ENCODE results near the gene PRORP. TPM values are rescaled to one million over a fixed set of nuclear protein-coding genes. Genes with fewer than 3 reads are reported as not detected.
A peak's percentile ranks its signal among the peaks of the same experiment; 100 is the strongest.

Gene PRORP
- total RNA-seq, 1 experiment from 2014 or later: 30.5 TPM

DNA sequence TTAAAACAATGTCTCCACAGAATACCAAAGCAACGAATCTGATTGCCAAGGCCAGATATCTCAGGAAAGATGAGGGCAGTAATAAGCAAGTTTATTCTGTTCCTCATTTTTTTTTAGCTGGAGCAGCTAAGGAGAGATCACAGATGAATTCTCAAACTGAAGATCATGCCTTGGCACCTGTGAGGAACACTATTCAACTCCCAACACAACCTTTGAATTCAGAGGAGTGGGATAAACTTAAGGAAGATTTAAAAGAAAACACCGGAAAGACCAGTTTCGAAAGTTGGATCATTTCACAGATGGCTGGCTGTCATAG lies 994 bp downstream of the PRORP start:
- CTCF ChIA-PET: interaction anchor here (0.5 to 1.5 kb wide), 8 partner anchors 21 to 322 kb away, joined by 3 to 6 read pairs (median 4); no protein-coding TSS in a partner anchor
- intact Hi-C loops (cut with micrococcal nuclease): loop anchor here (2.0 kb wide), 1 partner anchor 169 kb away; the partner anchor contains the start of gene PSMA6
- TF ChIP-seq, protein P1, sequence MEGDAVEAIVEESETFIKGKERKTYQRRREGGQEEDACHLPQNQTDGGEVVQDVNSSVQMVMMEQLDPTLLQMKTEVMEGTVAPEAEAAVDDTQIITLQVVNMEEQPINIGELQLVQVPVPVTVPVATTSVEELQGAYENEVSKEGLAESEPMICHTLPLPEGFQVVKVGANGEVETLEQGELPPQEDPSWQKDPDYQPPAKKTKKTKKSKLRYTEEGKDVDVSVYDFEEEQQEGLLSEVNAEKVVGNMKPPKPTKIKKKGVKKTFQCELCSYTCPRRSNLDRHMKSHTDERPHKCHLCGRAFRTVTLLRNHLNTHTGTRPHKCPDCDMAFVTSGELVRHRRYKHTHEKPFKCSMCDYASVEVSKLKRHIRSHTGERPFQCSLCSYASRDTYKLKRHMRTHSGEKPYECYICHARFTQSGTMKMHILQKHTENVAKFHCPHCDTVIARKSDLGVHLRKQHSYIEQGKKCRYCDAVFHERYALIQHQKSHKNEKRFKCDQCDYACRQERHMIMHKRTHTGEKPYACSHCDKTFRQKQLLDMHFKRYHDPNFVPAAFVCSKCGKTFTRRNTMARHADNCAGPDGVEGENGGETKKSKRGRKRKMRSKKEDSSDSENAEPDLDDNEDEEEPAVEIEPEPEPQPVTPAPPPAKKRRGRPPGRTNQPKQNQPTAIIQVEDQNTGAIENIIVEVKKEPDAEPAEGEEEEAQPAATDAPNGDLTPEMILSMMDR (IDR thresholded peaks at IDR 0.05; ENCODE audit: unreplicated experiment): no peak
- H3K27ac Mint-ChIP-seq (ENCODE audit: low read depth, unreplicated experiment): peak overlapping the region; percentile 100
- POLR2A ChIA-PET: interaction anchor here (0.8 to 5.0 kb wide), 19 partner anchors 10 to 281 kb away, joined by 3 to 85 read pairs (median 5); partner anchors contain the start of genes BAZ1A, FAM177A1, NFKBIA and PSMA6
- H3K9me3 Mint-ChIP-seq (ENCODE audit: unreplicated experiment): no peaks in the 10 kb centered on the region
- BruUV-seq (replicated peaks): no TSS peak
- peaks cover 19% of the 10 kb centered on the region for H3K36me3 Mint-ChIP-seq (ENCODE audit: insufficient read depth, unreplicated experiment)
- H3K4me3 Mint-ChIP-seq (ENCODE audit: unreplicated experiment): peak overlapping the region; percentile 98
- no peaks in the 10 kb centered on the region for H3K27me3 Mint-ChIP-seq (ENCODE audit: insufficient read depth, unreplicated experiment)
- peaks cover 29% of the 10 kb centered on the region for H3K4me1 Mint-ChIP-seq (ENCODE audit: insufficient read depth, unreplicated experiment)
- peak; percentile 9 for DNase-seq (ENCODE audit: unreplicated experiment)

- Mint-ChIP-seq H3K9me3 (ENCODE audit: unreplicated experiment) (no peaks in the 10 kb centered on the region), H3K27me3 (ENCODE audit: insufficient read depth, unreplicated experiment) (no peaks in the 10 kb centered on the region), H3K4me3 (ENCODE audit: unreplicated experiment) (peak overlapping the region; percentile 98), H3K27ac (ENCODE audit: low read depth, unreplicated experiment) (peak overlapping the region; percentile 100), H3K4me1 (ENCODE audit: insufficient read depth, unreplicated experiment) (peaks cover 29% of the 10 kb centered on the region), H3K36me3 (ENCODE audit: insufficient read depth, unreplicated experiment) (peaks cover 27% of the 10 kb centered on the region)
- BruUV-seq (replicated peaks): no TSS peak
- TF ChIP-seq, protein P1 (IDR thresholded peaks at IDR 0.05; ENCODE audit: unreplicated experiment): no peak
- no peak for DNase-seq (ENCODE audit: unreplicated experiment)
- intact Hi-C loops (cut with micrococcal nuclease): no loop called here
- CTCF ChIA-PET: interaction anchor here (0.6 to 1.5 kb wide), 8 partner anchors 25 to 298 kb away, joined by 3 to 4 read pairs (median 3); no protein-coding TSS in a partner anchor
- POLR2A ChIA-PET: interaction anchor here (0.7 to 5.0 kb wide), 16 partner anchors 11 to 280 kb away, joined by 3 to 85 read pairs (median 5); partner anchors contain the start of genes BAZ1A, FAM177A1, NFKBIA and PSMA6
Measured at GRCh38 chr14:35124127-35124526, 1.8 kb downstream of the PRORP start.

GRCh38 chr14:35133542-35134328 lies 11.4 kb downstream of the PRORP start:
- peak overlapping the region; percentile 11 for H3K27ac Mint-ChIP-seq (ENCODE audit: low read depth, unreplicated experiment)
- peaks cover 59% of the 10 kb centered on the region for H3K36me3 Mint-ChIP-seq (ENCODE audit: insufficient read depth, unreplicated experiment)
- no peak overlapping the region for H3K4me3 Mint-ChIP-seq (ENCODE audit: unreplicated experiment)
- DNase-seq (ENCODE audit: unreplicated experiment): peak; percentile 14
- H3K27me3 Mint-ChIP-seq (ENCODE audit: insufficient read depth, unreplicated experiment): no peaks in the 10 kb centered on the region
- BruUV-seq (replicated peaks): no TSS peak
- POLR2A ChIA-PET: interaction anchor here (0.6 to 1.6 kb wide), 5 partner anchors 11 to 634 kb away, joined by 3 to 7 read pairs (median 5); partner anchors contain the start of gene PPP2R3C
- intact Hi-C loops (cut with micrococcal nuclease): no loop called here
- H3K4me1 Mint-ChIP-seq (ENCODE audit: insufficient read depth, unreplicated experiment): peaks cover 19% of the 10 kb centered on the region
- H3K9me3 Mint-ChIP-seq (ENCODE audit: unreplicated experiment): no peaks in the 10 kb centered on the region
- TF ChIP-seq, protein P1 (IDR thresholded peaks at IDR 0.05; ENCODE audit: unreplicated experiment): no peak
- CTCF ChIA-PET: interaction anchor here (1.3 to 1.6 kb wide), 3 partner anchors 96 to 280 kb away, joined by 4 to 9 read pairs (median 4); no protein-coding TSS in a partner anchor

Measured in MCF 10A (cell line).